GM12873 (cell line): ENCODE results near the gene NPIPA7.
"Not testable (repeated sequence)": the region's sequence is repeated elsewhere in the genome, so short reads cannot be mapped to it uniquely, and the experiment has no call there.

ENCODE experiments used
- TF ChIP-seq, protein P1 (sequence below): IDR thresholded peaks from 2 replicates; pipeline ENCODE4 v1.5.1; 2012; ENCODE audit warnings: low read depth, mild to moderate bottlenecking, moderate library complexity, low read length, control low read depth; ENCODE audit not compliant: insufficient read depth; ENCODE audit errors: missing control alignments

The NPIPA7 gene

GRCh38 chr16:16378840-16379239, at the start of gene NPIPA7:
Gene NPIPA7, plus strand, starts transcription at chr16:16379140. Its CDS starts 105 bp downstream, at chr16:16379245.
- TF ChIP-seq, protein P1, sequence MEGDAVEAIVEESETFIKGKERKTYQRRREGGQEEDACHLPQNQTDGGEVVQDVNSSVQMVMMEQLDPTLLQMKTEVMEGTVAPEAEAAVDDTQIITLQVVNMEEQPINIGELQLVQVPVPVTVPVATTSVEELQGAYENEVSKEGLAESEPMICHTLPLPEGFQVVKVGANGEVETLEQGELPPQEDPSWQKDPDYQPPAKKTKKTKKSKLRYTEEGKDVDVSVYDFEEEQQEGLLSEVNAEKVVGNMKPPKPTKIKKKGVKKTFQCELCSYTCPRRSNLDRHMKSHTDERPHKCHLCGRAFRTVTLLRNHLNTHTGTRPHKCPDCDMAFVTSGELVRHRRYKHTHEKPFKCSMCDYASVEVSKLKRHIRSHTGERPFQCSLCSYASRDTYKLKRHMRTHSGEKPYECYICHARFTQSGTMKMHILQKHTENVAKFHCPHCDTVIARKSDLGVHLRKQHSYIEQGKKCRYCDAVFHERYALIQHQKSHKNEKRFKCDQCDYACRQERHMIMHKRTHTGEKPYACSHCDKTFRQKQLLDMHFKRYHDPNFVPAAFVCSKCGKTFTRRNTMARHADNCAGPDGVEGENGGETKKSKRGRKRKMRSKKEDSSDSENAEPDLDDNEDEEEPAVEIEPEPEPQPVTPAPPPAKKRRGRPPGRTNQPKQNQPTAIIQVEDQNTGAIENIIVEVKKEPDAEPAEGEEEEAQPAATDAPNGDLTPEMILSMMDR = not testable (repeated sequence)
